GM10266 (cell line): ENCODE results near the gene SNPH.

ENCODE experiments used
- DNase-seq: peaks from one replicate; pipeline ENCODE4 v3.0.0; 2012; ENCODE audit errors: extremely low spot score
- CTCF ChIP-seq: IDR thresholded peaks from 2 replicates; pipeline ENCODE4 v1.5.1; 2012; ENCODE audit warnings: mild to moderate bottlenecking, low read depth; ENCODE audit not compliant: control insufficient read depth, insufficient read depth; ENCODE audit errors: missing control alignments

Gene SNPH

GRCh38 chr20:1282966-1283365 lies 16.9 kb downstream of the SNPH start:
- no peak for DNase-seq
- TF ChIP-seq CTCF: no peak

GRCh38 chr20:1283522-1284510 lies 17.7 kb downstream of the SNPH start:
- no peak for DNase-seq
- TF ChIP-seq CTCF: no peak

- TF ChIP-seq CTCF: no peak
- no peak for DNase-seq
Measured at GRCh38 chr20:1286267-1287024, 20.4 kb downstream of the SNPH start.

- no peak for DNase-seq
- TF ChIP-seq CTCF: no peak
Measured at GRCh38 chr20:1287306-1287705, 21.2 kb downstream of the SNPH start.

- TF ChIP-seq CTCF: no peak
- no peak for DNase-seq
Measured at GRCh38 chr20:1287787-1288569, 21.9 kb downstream of the SNPH start.

GRCh38 chr20:1291191-1291741 lies 25.2 kb downstream of the SNPH start:
- no peak for DNase-seq
- no peak for TF ChIP-seq CTCF
